DMS53 (cell line): ENCODE data around the gene OSBPL3.

Experiments used
- DNase-seq: peaks from one replicate; lab custom pipeline; 2025; lab: John Stamatoyannopoulos, UW

Gene OSBPL3

GRCh38 chr7:24894429-24895221, 85.4 kb downstream of the OSBPL3 start:
- DNase-seq = peak; percentile 35

GRCh38 chr7:24891311-24891735, 88.7 kb downstream of the OSBPL3 start:
- DNase-seq = no peak

GRCh38 chr7:24889611-24890010, 90.4 kb downstream of the OSBPL3 start:
- DNase-seq = no peak

GRCh38 chr7:24888653-24889052, 91.3 kb downstream of the OSBPL3 start:
- DNase-seq = no peak

- DNase-seq = no peak
Observed at GRCh38 chr7:24885716-24886115, 94.3 kb downstream of the OSBPL3 start.

GRCh38 chr7:24885305-24885704, 94.7 kb downstream of the OSBPL3 start:
- peak; percentile 89 for DNase-seq

- peak; percentile 95 for DNase-seq
Observed at GRCh38 chr7:24884401-24884800, 95.6 kb downstream of the OSBPL3 start.

GRCh38 chr7:24883622-24884013, 96.4 kb downstream of the OSBPL3 start:
- peak; percentile 22 for DNase-seq

GRCh38 chr7:24882989-24883621, 96.9 kb downstream of the OSBPL3 start:
- DNase-seq = peak; percentile 35

GRCh38 chr7:24881623-24882022, 98.4 kb downstream of the OSBPL3 start:
- DNase-seq = peak; percentile 21

GRCh38 chr7:24880886-24881285, 99.1 kb downstream of the OSBPL3 start:
- DNase-seq = no peak

GRCh38 chr7:24879291-24879690, 100.7 kb downstream of the OSBPL3 start:
- DNase-seq = no peak

GRCh38 chr7:24877790-24878311, 102.1 kb downstream of the OSBPL3 start:
- DNase-seq = no peak

GRCh38 chr7:24874791-24875190, 105.2 kb downstream of the OSBPL3 start:
- no peak for DNase-seq

GRCh38 chr7:24873944-24874343, 106.0 kb downstream of the OSBPL3 start:
- no peak for DNase-seq

- DNase-seq = no peak
Observed at GRCh38 chr7:24871770-24872169, 108.2 kb downstream of the OSBPL3 start.

GRCh38 chr7:24870766-24871165, 109.2 kb downstream of the OSBPL3 start:
- DNase-seq = no peak

GRCh38 chr7:24869572-24869971, 110.4 kb downstream of the OSBPL3 start:
- DNase-seq = no peak

- no peak for DNase-seq
Observed at GRCh38 chr7:24868741-24869140, 111.2 kb downstream of the OSBPL3 start.

GRCh38 chr7:24866004-24866615, 113.9 kb downstream of the OSBPL3 start:
- DNase-seq = no peak

- no peak for DNase-seq
Observed at GRCh38 chr7:24864214-24864817, 115.7 kb downstream of the OSBPL3 start.

GRCh38 chr7:24863626-24864025, 116.4 kb downstream of the OSBPL3 start:
- DNase-seq = no peak
